Activated naive CD4-positive, alpha-beta T cell treated with Interleukin-2 at 50 U/mL for 16 hours (primary cell): Measurements from ENCODE around the gene SRGN.
A peak's percentile ranks its signal among the peaks of the same experiment; 100 is the strongest.
"Not testable (repeated sequence)": the region's sequence is repeated elsewhere in the genome, so short reads cannot be mapped to it uniquely, and the experiment has no call there.

Experiments used
- DNase-seq: peaks from one replicate; pipeline ENCODE4 v3.0.0-alpha.2; 2020

Gene SRGN

DNA sequence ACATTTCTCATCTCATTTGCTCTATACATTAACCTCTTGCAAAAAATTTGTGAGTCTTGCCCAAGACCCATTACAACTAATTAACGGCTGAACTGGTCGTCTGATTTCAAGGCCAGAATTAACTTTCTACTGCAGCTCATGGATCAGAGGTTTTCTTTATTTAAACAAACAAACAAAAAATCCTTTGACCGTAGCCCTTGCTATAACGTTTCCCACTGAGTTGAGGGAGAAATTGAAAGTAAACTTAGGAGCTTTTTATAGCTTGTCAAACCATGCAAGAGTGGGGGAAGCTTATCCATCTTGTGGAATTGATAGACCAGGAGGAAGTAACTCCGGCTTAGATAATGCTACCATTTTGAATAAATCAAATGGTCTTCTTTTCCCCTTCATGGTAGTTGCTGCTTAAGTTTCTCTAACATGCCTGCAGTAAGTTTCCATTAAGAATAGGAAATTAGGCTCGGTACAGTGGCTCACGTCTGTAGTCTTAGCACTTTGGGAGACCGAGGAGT lies 3.3 kb downstream of the SRGN start:
- DNase-seq: no peak

DNA sequence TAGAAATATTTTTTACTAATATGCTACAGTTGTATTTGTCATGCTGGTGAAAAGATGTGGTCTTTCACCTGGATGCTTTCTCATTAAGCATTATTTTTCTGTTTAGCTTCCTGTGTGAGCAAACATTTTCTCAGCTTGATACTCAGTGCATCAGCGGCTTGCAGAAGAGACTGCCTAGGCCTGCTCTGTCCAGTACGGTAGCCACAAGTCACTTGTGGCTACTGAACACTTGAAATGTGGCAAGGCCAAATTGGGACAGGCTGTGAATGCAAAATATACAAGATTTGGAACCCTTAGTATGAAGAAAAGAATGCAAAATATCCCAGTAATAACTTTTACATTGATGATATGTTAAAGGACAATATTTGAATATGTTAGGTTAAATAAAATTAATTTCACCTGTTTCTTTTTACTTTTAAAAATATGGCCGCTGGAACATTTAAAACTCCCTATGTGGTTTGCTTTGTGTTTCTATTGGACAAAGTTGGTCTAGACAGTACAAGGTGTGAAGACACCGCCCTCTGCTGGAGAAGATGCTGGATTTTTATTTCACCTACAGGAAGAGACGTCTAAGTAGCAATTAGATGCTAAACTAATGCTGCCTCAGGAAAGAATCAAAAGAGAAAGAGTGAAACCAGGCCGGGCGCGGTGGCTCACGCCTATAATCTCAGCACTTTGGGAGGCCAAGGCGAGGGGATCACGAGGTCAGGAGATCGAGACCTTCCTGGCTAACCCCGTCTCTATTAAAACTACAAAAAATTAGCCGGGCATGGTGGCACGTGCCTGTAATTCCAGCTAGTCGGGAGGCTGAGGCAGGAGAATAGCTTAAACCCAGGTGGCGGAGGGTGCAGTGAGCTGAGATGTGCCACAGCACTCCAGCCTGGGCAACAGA lies 5.3 kb downstream of the SRGN start:
- peak; percentile 78 for DNase-seq

DNA sequence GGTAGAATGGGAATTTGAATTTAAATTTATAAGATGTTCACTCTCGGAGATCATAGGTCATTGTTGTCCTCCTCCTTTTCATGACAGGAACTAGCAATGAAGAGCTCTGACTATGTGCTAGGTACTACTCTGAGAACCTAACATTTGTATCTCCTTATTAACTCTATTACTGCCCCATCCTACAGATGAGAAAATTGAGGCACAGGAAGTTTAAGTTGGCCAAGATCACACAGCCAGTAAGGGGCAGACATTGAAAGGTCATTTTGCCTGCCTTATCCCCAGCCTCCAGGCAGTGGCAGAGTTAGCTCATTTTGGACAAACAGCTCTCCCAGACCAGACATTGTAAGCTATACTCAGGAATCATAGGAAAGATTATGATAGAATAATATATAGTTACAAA lies 6.0 kb downstream of the SRGN start:
- no peak for DNase-seq

DNA sequence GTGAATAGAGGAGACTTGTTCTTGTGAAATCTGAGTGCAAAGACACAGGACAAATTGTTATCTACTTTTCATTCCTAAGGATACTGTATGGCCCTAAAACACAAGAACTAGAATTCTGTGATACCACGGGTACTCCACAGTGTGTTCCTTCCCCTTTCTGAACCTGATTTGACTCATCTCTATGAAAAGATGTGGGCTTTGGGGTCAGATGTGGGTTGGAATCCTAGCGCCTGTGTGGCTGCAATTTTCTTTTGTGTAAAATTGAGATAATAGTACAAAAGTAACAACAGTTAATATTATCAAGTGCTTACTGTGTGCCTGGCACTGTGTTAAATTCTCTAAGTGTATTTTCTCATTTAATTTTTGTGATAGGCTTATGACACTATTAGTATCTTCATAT lies 8.1 kb downstream of the SRGN start:
- no peak for DNase-seq

DNA sequence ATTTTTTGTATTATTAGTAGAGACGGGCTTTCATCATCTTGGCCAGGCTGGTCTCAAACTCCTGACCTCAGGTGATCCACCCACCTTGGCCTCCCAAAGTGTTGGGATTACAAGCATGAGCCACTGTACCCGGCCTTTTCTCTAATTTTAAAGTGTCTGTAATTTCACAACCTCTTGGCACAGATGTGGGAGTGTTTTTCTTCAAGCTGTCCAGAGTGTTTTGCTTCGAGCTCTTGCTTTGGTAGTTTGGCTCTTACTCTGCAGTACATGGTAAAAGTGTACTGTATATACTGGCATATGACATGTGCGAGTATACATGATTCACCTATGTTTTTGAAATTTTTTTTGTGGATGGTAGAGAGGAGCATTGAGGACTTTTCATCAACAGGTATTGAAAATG lies 9.8 kb downstream of the SRGN start:
- DNase-seq: no peak

DNA sequence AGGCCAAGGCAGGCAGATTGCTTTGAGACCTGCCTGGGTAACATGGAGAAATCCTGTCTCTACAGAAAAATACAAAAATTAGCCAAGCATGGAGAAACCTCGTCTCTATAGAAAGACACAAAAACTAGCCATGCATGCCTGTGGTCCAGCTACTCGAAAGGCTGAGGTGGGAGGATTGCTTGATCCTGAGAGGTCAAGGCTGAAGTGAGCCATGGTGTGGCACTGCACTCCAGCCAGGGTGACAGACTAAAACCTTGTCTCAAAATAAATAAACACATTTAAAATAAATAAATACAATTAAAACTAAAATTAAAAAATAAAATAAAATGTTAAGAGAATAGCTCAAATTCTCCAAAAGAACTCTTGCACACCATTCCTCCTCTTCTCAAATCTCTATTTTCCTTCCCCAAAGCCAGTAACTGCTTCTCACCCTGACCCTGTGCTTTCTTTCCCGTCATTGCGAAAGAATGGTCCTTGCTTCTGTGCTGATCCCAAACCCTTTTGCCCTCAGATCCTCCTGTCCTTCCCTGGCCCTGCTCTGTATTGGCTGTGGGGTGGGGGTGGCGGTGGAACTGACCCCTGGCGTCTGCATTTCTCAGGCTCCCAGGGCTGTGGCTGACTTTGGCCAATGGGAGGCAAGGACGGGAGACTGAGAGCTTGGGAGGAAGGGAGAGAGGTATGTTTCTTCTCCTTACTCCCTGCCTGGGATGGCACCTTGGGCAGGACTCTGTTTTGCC lies 12.4 kb downstream of the SRGN start:
- DNase-seq: no peak

DNA sequence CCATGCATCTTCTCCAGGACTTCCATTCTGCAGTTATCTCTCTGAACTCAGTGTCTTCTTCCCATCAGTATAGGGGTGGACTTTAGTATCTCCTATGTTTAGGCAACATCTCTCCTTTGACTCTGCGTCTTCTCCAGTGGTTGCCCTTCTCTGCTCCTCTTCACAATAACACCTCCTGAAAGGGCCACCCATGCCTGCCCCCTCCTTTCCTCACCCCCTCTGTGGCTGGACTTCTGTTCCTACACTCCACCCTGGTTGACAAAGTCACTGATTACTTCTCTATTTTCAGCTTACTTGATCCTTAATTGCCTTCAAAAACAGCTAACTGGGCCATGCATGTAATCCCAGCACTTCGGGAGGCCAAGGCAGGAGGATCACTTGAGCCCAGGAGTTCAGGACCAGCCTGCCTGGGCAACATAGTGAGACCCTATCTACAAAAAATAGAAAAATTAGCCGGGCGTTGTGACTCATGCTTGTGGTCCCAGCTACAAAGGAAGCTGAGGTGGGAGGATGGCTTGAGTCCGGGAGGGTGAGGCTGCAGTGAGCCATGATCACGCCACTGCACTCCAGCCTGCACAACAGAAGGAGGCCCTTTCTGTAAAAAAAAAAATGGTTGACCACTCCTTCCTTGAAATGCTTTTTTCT lies 13.7 kb downstream of the SRGN start:
- peak; percentile 27 for DNase-seq

DNA sequence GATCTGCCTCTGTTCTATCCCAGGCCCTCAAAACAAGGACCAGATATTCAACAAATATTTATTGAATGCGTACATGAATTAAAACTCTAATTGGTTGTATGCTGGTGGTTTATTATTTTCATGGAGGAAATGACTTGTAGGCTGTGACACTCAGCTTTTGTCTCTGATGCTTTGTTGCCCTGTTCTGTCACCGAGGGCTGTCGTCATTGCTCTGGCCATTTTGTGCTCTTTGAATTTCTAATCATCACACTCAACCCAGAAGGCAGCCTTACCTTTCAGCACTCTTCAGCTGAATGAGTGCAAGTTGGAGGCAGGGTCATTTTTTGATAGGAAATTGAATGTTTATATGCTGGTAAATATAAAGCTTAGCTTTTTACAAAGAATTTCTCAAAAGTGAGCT lies 14.5 kb downstream of the SRGN start:
- DNase-seq: no peak

DNA sequence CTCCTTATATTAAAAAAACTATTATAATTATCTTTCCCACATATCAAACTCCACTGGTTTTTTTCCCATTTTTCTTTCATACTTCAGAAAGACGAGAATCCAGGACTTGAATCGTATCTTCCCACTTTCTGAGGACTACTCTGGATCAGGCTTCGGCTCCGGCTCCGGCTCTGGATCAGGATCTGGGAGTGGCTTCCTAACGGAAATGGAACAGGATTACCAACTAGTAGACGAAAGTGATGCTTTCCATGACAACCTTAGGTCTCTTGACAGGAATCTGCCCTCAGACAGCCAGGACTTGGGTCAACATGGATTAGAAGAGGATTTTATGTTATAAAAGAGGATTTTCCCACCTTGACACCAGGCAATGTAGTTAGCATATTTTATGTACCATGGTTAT lies 15.9 kb downstream of the SRGN start:
- no peak for DNase-seq

DNA sequence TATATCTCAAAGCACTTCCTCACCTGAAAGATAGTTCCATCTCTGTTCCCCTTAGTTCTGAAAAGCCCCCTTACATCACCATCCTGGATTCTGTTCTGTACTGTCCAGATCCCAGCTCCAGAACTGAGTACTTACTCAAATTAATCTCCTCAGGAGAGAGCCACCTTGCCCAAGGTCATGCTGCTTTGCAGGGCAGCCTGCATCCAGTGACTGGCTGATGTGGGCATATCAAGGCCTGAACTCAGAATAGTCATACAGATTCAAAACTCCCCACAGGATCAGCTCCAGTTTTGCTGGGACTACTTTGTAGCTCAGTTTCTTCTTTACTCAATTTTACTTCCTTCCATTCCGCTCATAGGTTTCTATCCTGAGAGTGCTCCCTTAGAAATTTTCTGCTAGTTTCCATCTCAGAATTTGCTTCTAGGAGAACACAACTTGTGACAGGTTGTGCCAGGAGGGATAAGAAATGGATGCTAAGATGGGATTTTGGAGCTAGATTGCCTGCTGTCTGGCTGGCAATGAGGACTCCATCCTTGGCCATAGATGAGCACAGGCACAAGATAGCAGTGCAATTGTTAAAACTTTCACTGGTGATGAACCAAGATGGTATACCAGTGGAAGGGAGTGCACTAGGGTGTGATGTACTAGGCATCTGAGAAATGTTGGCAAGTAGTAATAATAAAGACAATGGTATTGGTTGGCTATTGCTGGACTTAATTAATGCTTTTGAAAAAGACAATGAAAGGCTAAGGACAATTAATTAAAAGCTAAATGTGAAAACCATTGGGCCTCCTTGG lies 17.3 kb downstream of the SRGN start:
- DNase-seq: no peak

DNA sequence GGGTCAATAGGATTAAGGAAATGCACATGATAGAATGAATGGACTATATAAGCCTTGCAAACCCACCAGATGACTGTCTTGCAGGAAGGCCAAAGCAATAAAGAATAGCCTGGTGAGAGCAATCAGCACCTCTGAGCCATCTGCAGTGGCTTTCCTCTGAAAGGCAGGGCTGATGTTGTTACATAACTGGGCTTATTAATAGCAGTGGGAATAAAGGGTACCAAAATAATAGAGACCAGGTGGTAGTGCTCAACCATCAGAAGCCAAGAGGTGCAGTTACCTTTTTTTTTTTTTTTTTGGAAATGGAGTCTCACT lies 19.2 kb downstream of the SRGN start:
- no peak for DNase-seq

DNA sequence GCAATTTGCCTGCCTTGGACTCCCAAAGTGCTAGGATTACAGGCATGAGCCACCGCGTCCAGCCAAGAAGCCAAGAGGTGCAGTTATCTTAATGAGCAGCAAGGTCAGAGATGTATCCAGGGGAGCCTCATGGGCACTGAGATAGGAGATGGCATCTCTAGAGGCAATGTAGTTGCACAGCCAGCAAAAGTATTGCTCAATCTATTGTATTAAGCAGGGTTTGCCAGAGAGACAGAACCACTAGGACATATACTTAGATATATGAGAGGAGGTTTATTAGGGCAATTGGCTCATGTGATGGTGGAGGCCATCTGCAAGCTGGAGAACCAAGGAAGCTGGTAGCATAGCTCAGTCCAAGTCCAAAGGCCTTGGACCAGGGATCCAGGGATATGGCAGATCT lies 19.8 kb downstream of the SRGN start:
- no peak for DNase-seq

DNA sequence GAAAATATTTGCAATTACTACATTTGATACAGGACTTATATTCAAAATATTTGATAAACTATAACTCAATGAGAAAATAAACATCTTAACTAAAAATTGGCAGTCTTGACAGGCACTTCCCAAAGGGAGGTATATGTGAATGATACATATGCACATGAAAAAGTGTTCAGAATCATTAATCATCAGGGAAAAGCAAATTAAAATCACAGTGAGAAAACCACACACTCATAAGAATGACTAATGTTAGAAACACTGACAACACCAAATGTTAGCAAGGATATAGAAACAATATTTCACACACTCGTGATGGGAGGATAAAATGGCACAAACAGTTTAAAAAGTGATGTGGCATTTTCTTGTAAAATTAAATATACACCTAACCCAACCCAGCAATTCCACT lies 32.0 kb downstream of the SRGN start:
- DNase-seq: no peak

DNA sequence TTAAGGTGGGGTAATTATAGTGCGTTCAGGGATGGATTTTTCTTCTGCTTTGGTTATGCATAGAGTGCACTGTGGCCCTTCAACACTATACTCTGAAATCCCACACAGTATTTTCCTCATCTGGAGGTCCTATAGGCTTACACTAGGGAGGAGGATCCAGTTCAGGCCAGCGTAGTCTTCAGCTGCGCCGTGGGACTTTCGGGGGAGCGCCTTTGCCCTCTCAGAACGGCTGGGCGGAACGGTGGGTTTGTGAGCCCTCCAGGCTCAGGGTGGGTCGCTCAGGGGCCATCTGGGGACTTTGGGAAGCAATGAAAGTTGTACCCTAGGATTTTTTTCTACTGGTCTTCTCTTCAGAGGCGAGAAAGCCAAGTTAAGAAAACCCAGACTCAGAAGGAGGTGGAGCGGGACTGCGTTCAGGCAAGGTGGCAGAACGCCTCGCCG lies 35.4 kb downstream of the SRGN start:
- no peak for DNase-seq

DNA sequence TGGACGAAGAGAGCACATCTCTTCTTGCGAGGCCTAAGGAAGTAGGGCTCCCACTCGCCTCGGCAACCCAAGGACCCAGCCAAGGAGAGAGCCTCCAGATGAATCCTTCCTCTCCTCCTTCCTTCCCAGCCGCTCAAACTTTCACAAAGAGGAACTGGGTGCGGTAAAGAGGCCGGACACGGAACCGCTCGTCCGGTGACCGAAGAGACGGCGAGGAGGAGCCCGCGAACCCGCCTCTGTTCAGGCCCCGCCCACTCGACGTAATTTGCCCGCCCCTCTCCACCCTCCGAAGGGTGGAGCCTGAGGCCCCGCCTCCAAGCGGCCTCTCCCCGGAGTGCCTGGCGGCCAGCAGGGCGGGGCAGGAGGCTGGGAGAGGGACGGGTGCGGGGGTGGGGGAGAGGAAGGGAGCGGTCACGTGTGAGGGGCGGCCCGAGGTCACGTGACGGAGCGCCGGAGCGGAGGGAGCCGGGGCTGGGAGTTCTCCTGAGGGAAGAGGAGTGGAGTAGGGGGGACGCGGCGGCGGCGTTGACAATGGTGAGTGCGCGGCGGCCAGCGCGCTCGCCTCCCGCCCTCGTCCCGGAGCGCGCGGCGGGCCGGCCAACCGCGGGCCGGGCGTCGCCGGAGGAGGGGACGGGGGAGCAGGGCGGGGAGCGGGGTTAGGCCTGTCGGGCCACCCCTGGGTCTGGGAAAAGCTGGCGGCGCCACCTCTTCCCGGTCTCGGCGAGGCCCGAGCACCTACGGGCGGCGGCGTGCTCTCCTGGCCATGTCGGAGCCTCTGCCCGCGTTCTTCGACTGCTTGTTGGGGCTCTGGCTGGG lies 36.1 kb downstream of the SRGN start, which contains the start of gene VPS26A:
Gene VPS26A, plus strand, starts transcription at position 432 of the 816 bp plus-strand sequence. Its CDS starts 100 bp downstream, at position 532.
- peak; percentile 98 for DNase-seq

DNA sequence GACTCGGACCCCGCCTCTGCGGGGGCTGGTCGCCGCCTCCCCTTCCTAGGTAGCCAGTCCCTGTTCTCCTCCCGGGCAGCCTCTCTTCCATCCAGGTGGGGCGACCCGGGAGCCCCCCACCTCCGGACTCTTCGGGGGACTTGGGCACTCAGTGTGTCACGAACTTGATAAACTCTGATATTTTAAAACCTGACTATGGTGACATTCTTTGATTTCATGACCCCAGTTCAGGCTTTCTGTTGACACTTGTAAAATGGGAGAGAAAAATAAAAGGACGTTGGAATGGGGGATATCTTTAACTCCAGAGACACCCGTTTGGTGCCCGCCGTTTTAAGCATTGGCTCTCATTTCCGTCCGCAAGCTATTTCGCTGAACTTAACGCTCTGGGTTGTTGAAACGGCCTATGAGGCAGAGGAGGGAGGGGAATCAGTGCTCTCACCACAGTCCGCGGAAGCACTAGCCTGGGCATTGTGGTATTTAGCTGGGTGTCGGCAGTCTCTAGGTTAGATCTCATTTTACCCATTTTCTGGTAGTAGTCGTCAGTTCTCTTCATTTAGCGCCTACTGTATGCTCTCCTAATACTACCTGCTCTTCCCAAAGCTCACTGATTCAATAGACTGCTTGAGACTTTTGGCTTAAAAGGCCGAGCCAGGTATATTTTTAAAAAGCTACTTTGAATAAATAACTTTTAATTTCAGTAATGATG lies 36.8 kb downstream of the SRGN start:
- DNase-seq: peak; percentile 48

DNA sequence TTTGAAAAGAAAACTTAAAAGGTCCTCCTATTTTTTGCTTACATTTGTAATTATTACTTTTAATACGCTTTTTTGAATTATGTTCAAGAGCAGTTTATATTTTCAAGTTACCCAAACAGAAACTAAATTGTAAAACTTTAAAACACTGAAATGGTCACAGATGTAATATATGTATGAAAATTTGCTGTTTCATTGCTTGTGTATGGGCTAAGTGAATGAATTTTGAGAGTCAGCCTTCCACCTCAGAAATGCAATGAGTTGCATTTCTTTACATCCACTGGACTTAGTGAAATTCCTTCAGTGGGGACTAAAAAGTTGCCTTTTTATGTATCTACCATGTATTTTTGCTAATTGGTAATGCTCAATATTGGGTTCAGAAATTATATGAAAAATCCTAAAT lies 37.7 kb downstream of the SRGN start:
- DNase-seq: no peak

DNA sequence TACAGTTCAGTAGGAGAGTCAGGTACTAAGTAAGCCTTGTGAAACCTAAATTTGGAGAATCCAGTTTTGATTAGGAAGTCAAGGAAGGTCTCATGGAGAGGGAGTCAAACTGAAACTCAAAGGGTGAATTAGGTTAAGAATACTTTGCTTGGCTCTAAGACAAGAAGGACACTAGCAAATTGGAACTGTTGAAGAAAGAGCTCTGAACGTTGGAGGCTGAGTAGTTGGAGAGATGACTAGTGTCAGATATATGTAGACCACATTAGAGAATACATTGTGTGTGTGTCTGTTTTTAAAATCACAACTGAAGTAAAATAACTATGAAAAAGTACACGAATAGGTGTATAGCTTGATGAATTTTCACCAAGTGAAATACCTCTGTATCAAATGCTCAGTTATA lies 42.3 kb downstream of the SRGN start:
- no peak for DNase-seq

DNA sequence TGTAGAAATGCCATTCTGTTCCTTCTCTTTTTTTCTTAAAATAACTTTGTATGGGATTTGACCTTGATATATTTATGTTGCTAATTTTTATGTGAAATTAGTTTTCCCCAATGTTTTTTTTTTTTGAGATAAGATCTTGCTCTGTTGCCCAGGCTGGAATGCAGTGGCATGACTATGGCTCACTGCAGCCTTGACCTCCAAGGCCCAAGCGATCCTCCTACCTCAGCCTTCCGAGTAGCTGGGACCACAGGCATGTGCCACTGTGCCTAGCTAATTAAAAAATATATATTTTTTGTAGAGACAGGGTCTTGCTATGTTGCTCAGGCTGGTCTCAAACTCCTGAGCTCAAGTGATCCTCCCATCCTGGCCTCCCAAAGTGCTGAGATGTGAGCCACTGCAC lies 52.1 kb downstream of the SRGN start:
- no peak for DNase-seq

DNA sequence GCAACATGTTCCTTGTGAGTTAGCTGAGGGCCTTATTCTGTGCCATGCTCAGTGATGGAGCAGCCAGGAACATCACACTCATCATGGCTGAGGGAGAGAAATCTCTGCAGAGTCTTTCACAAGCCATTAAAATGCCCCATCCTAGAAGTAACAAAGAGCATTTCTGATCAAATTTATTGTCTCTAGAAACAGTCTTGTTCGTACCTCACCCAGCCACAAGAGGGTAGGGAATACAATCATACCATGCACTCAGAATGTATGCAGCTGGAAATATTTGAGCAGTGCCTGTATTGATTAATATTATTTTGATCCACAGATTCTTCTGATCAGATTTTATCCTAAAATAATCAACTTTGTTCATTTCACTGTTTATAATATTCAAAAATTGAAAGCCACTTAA lies 53.4 kb downstream of the SRGN start:
- DNase-seq: no peak

DNA sequence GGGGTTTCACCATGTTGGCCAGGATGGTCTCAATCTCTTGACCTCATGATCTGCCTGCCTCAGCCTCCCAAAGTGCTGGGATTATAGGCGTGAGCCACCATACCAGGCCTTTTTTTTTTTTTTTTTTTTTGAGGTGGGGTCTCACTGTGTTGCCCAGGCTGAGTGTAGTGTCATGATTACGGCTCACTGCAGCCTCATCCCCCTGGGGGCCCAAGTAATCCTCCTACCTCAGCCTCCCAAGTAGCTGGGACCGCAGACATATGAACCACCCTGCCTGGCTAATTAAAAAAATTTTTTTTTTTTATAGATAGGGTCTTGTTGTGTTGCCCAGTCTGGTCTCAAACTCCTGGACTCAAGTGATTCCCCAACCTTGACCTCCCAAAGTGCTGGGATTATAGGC lies 54.2 kb downstream of the SRGN start:
- not testable (repeated sequence) for DNase-seq
